PFSK-1 (cell line): ENCODE results near the gene GMDS.

Experiments used
- FOXP2 ChIP-seq: optimal IDR thresholded peaks from 2 replicates; pipeline ENCODE3; 2011; ENCODE audit warnings: borderline replicate concordance, control low read depth, inconsistent platforms; ENCODE audit not compliant: insufficient read depth; ENCODE audit errors: extremely low read length, extremely low read depth
- POLR2AphosphoS5 ChIP-seq: IDR thresholded peaks from 2 replicates; pipeline ENCODE4 v1.6.1; 2012; ENCODE audit warnings: low read depth, mild to moderate bottlenecking, control low read depth, low read length, moderate library complexity
- REST ChIP-seq, 2 experiments: IDR thresholded peaks; 2 replicates each; pipeline versions ENCODE4 v1.6.1 to v1.8.0; 2011 to 2012; ENCODE audit warnings: low read depth in 2 of 2, low read length in 2 of 2, control low read depth in 1 of 2, inconsistent platforms in 1 of 2, mild to moderate bottlenecking in 1 of 2, moderate library complexity in 1 of 2; ENCODE audit not compliant: insufficient read depth in 1 of 2
- SIN3A ChIP-seq: IDR thresholded peaks from 2 replicates; pipeline ENCODE4 v1.6.1; 2012; ENCODE audit warnings: mild to moderate bottlenecking, low read length, moderate library complexity, borderline replicate concordance; ENCODE audit not compliant: insufficient read depth
- TAF1 ChIP-seq: IDR thresholded peaks from 2 replicates; pipeline ENCODE4 v1.6.1; 2012; ENCODE audit warnings: low read length, control low read depth, borderline replicate concordance; ENCODE audit not compliant: insufficient read depth

GMDS gene

GRCh38 chr6:1737463-1738311, 507.7 kb downstream of the GMDS start:
- no peak for TF ChIP-seq REST (IDR thresholded peaks at IDR 0.05; ENCODE audit: insufficient read depth in 1 of 2, low read depth in 2 of 2, low read length in 2 of 2)
- TF ChIP-seq FOXP2, result no peak
- no peak for TF ChIP-seq POLR2AphosphoS5
- no peak for TF ChIP-seq TAF1
- no peak for TF ChIP-seq SIN3A

GRCh38 chr6:1736346-1737105, 508.9 kb downstream of the GMDS start:
- no peak for TF ChIP-seq SIN3A
- TF ChIP-seq FOXP2, result no peak
- no peak for TF ChIP-seq TAF1
- TF ChIP-seq POLR2AphosphoS5, result no peak
- no peak for TF ChIP-seq REST (IDR thresholded peaks at IDR 0.05; ENCODE audit: insufficient read depth in 1 of 2, low read depth in 2 of 2, low read length in 2 of 2)

- TF ChIP-seq SIN3A (no peak), REST (IDR thresholded peaks at IDR 0.05; ENCODE audit: insufficient read depth in 1 of 2, low read depth in 2 of 2, low read length in 2 of 2) (no peak), FOXP2 (no peak), POLR2AphosphoS5 (no peak), TAF1 (no peak)
Observed at GRCh38 chr6:1735239-1735803, 510.1 kb downstream of the GMDS start.

DNA sequence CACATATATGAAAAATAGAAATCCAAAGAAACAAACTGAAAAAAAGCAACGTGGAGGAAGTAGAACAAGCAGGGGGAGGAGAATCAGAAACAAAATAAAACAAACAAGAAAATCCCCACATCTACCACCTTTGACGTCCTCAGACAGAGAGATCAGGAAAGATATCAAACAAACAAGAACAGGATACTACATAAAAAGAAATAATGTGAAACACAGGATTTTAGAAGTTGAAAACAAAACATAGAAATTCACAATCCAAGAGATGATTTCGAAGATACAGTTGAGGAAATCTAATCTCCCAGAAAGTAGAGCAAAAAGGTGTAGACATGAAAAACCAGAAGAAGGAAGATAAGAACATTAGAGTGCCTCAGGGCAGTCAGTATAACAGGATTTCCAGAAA, 514.5 kb downstream of the GMDS start:
- TF ChIP-seq SIN3A, result no peak
- no peak for TF ChIP-seq REST (IDR thresholded peaks at IDR 0.05; ENCODE audit: insufficient read depth in 1 of 2, low read depth in 2 of 2, low read length in 2 of 2)
- TF ChIP-seq TAF1, result no peak
- no peak for TF ChIP-seq POLR2AphosphoS5
